ENCODE results near the gene ECHS1. TPM values are rescaled to one million over a fixed set of nuclear protein-coding genes. Genes with fewer than 3 reads are reported as not detected.

ECHS1 gene
- polyA plus RNA-seq, 3 donors = 34.6 to 102 (median 85.1) TPM

DNA sequence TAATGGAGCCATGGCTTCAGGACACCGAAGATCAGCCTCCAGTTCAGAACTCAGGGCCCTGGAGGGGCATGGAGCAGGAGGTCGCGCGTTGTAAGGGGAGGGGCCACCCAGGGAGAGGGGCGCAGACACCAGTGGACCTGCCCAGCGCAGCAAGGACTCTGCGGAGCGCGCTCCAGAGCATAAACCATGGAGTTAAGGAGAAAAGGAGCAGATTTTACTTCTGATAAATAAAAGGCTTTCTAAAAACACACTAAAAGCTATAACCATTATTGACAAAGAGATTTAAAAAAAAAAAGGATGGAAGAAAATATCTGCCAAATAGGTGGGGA, 47.0 kb downstream of the ECHS1 start:
- DNase-seq = no peak
- Histone ChIP-seq H3K4me3 (replicated peaks in 1 of 3; ENCODE audit: low read depth in 2 of 3, low read length in 3 of 3) (no peak overlapping the region), H4K20me1 (ENCODE audit: insufficient read depth, low read length) (no peaks in the 10 kb centered on the region), H3K9ac (ENCODE audit: insufficient read depth, low read length, poor library complexity, severe bottlenecking) (no peak overlapping the region), H3K4me1 (ENCODE audit: control insufficient read depth in 1 of 2, insufficient read depth in 2 of 2, low read length in 2 of 2) (peaks cover 4 to 15% of the 10 kb centered on the region in 2 donors), H3K79me2 (ENCODE audit: insufficient read depth, low read length) (no peaks in the 10 kb centered on the region), H3K27ac (ENCODE audit: low read depth in 1 of 2, low read length in 2 of 2) (no peak overlapping the region), H3K9me3 (replicated peaks in 1 of 2; ENCODE audit: control insufficient read depth in 1 of 2, insufficient read depth in 1 of 2, low read length in 2 of 2) (peaks cover 3 to 18% of the 10 kb centered on the region in 2 donors), H2AFZ (ENCODE audit: insufficient read depth, low read depth, low read length, poor library complexity, severe bottlenecking) (no peak overlapping the region), H3K4me2 (replicated peaks; ENCODE audit: extremely low read depth, low read length, poor library complexity, severe bottlenecking) (no peak overlapping the region), H3K36me3 (replicated peaks in 1 of 2; ENCODE audit: control insufficient read depth in 1 of 2, insufficient read depth in 2 of 2, low read length in 2 of 2) (no peaks in the 10 kb centered on the region), H3K27me3 (ENCODE audit: control insufficient read depth in 2 of 2, insufficient read depth in 2 of 2, low read length in 2 of 2) (peaks cover 26 to 62% of the 10 kb centered on the region in 2 donors)
- TF ChIP-seq, protein P1, sequence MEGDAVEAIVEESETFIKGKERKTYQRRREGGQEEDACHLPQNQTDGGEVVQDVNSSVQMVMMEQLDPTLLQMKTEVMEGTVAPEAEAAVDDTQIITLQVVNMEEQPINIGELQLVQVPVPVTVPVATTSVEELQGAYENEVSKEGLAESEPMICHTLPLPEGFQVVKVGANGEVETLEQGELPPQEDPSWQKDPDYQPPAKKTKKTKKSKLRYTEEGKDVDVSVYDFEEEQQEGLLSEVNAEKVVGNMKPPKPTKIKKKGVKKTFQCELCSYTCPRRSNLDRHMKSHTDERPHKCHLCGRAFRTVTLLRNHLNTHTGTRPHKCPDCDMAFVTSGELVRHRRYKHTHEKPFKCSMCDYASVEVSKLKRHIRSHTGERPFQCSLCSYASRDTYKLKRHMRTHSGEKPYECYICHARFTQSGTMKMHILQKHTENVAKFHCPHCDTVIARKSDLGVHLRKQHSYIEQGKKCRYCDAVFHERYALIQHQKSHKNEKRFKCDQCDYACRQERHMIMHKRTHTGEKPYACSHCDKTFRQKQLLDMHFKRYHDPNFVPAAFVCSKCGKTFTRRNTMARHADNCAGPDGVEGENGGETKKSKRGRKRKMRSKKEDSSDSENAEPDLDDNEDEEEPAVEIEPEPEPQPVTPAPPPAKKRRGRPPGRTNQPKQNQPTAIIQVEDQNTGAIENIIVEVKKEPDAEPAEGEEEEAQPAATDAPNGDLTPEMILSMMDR (IDR thresholded peaks at IDR 0.05) = no peak
- Mint-ChIP-seq H3K27me3 (ENCODE audit: low read depth in 3 of 3) (peaks cover 53 to 78% (median 64%) of the 10 kb centered on the region in 3 donors), H3K4me1 (peaks cover 2% of the 10 kb centered on the region), H3K27ac (no peak overlapping the region), H3K36me3 (no peaks in the 10 kb centered on the region), H3K9me3 (peaks cover 0 to 19% (median 7%) of the 10 kb centered on the region in 7 donors), H3K4me3 (peak overlapping the region in 1 of 2 donors; percentile 71)
- intact Hi-C loops (cut with micrococcal nuclease) = loop anchor here (5.0 to 10.0 kb wide), 4 partner anchors 181 to 361 kb away; partner anchors contain the start of gene CYP2E1 (in 1 of the 2)
- 8% methylated on average over 4 of the region's 9 CpGs for WGBS (ENCODE audit: insufficient coverage)

DNA sequence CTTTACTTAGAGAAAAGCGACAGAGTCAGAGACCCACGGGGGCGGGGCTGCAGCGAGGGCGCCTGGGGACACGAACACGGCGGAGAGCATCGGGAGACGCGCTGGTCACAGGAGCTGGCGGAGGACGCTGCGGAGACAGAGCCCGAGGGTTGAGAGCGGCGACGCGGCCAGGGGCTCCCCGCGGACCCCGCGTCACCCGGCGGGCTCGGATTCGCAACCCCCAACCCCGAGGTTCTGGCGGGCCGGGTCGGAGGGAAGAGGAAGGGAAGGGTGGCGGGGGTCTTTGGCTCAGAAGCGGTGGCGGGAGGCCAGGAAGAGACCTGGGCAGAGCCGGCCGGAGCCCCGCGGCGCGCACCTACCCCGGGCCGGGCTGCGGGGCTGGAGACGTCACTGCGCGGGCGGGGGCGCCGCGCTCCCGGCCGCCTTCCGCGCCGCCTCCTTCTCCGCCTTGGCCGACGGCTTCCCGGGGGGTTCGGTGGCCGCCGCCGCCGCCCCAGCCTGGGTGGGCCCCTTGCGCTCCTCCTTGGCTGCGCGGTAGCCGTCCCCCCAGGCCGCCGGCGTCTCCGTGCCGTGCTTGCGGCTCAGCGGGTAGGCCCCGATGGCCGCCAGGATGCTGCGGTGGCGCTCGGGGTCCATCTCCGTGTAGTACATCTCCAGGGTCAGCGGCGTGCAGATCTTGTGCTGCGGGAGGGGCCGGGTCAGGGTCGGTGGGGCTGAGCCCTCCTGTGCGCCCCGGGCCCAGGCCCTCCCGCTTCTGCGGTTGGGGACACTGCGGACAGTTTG, 47.5 kb downstream of the ECHS1 start:
- H3K9me3 Mint-ChIP-seq = peaks cover 0 to 23% (median 12%) of the 10 kb centered on the region in 7 donors
- H3K27me3 Mint-ChIP-seq (ENCODE audit: low read depth in 3 of 3) = peaks cover 48 to 76% (median 62%) of the 10 kb centered on the region in 3 donors
- intact Hi-C loops (cut with micrococcal nuclease) = loop anchor here (5.0 to 10.0 kb wide), 4 partner anchors 181 to 361 kb away; partner anchors contain the start of gene CYP2E1 (in 1 of the 2)
- Histone ChIP-seq H3K4me1 (ENCODE audit: control insufficient read depth in 1 of 2, insufficient read depth in 2 of 2, low read length in 2 of 2) (peaks cover 4 to 15% of the 10 kb centered on the region in 2 donors), H3K79me2 (ENCODE audit: insufficient read depth, low read length) (no peaks in the 10 kb centered on the region), H3K27ac (ENCODE audit: low read depth in 1 of 2, low read length in 2 of 2) (no peak overlapping the region), H3K9me3 (replicated peaks in 1 of 2; ENCODE audit: control insufficient read depth in 1 of 2, insufficient read depth in 1 of 2, low read length in 2 of 2) (peaks cover 8 to 22% of the 10 kb centered on the region in 2 donors), H3K9ac (ENCODE audit: insufficient read depth, low read length, poor library complexity, severe bottlenecking) (no peak overlapping the region), H3K4me2 (replicated peaks; ENCODE audit: extremely low read depth, low read length, poor library complexity, severe bottlenecking) (peak overlapping the region; percentile 39), H3K36me3 (replicated peaks in 1 of 2; ENCODE audit: control insufficient read depth in 1 of 2, insufficient read depth in 2 of 2, low read length in 2 of 2) (no peaks in the 10 kb centered on the region), H3K27me3 (ENCODE audit: control insufficient read depth in 2 of 2, insufficient read depth in 2 of 2, low read length in 2 of 2) (peaks cover 26 to 58% of the 10 kb centered on the region in 2 donors), H4K20me1 (ENCODE audit: insufficient read depth, low read length) (no peaks in the 10 kb centered on the region), H3K4me3 (replicated peaks in 1 of 3; ENCODE audit: low read depth in 2 of 3, low read length in 3 of 3) (no peak overlapping the region), H2AFZ (ENCODE audit: insufficient read depth, low read depth, low read length, poor library complexity, severe bottlenecking) (no peak overlapping the region)
- 2% methylated on average over 74 of the region's 91 CpGs for WGBS (ENCODE audit: insufficient coverage)
- H3K27ac Mint-ChIP-seq = no peak overlapping the region
- no peak for DNase-seq
- H3K4me1 Mint-ChIP-seq = peaks cover 2% of the 10 kb centered on the region
- TF ChIP-seq, protein P1 (IDR thresholded peaks at IDR 0.05) = no peak
- H3K4me3 Mint-ChIP-seq = peak overlapping the region in 1 of 2 donors; percentile 81
- no peaks in the 10 kb centered on the region for H3K36me3 Mint-ChIP-seq

All from CD14-positive monocyte (primary cell).